Smooth muscle cell (in vitro differentiated cells): Measurements from ENCODE around the gene ATG4B. TPM values are rescaled to one million over a fixed set of nuclear protein-coding genes. Genes with fewer than 3 reads are reported as not detected.

ENCODE experiments used
- DNase-seq: peaks from one replicate; lab custom pipeline; 2025; ENCODE audit not compliant: unreplicated experiment; lab: John Stamatoyannopoulos, UW
- H2AFZ ChIP-seq: fragments of 200-600 bp; sonication (generic); 2 replicates; pipeline ENCODE4 v1.6.0; 2016; ENCODE audit warnings: antibody characterized with exemption, low read depth, mild to moderate bottlenecking
- H3F3A ChIP-seq: fragments of 200-600 bp; sonication (generic); 2 replicates; pipeline ENCODE4 v1.6.0; 2017; ENCODE audit warnings: antibody characterized with exemption, low read depth
- H3K27ac ChIP-seq: fragments of 200-600 bp; sonication (generic); 2 replicates; pipeline ENCODE4 v1.5.1; 2016; ENCODE audit warnings: low read depth, mild to moderate bottlenecking
- H3K27me3 ChIP-seq: fragments of 200-600 bp; sonication (generic); 2 replicates; pipeline ENCODE4 v1.6.1; 2016; ENCODE audit warnings: low read depth, mild to moderate bottlenecking
- H3K36me3 ChIP-seq: fragments of 200-600 bp; sonication (generic); 2 replicates; pipeline ENCODE4 v1.5.1; 2016; ENCODE audit warnings: low read depth
- H3K4me1 ChIP-seq: fragments of 200-600 bp; sonication (generic); 2 replicates; pipeline ENCODE4 v1.5.1; 2016; ENCODE audit warnings: low read depth
- H3K4me2 ChIP-seq: fragments of 200-600 bp; sonication (generic); 2 replicates; pipeline ENCODE4 v1.6.0; 2016; ENCODE audit warnings: mild to moderate bottlenecking
- H3K4me3 ChIP-seq: fragments of 200-600 bp; sonication (generic); 2 replicates; pipeline ENCODE4 v1.5.1; 2016; ENCODE audit warnings: mild to moderate bottlenecking
- H3K79me2 ChIP-seq: fragments of 200-600 bp; sonication (generic); 2 replicates; pipeline ENCODE4 v1.6.0; 2016; ENCODE audit warnings: low read depth, mild to moderate bottlenecking
- H3K9ac ChIP-seq: fragments of 200-600 bp; sonication (generic); 2 replicates; pipeline ENCODE4 v1.6.0; 2016; ENCODE audit warnings: low read depth
- H3K9me3 ChIP-seq: fragments of 200-600 bp; sonication (generic); replicated peaks from 2 replicates; pipeline ENCODE4 v1.5.1; 2016; ENCODE audit warnings: low read depth
- H4K20me1 ChIP-seq: fragments of 200-600 bp; sonication (generic); 2 replicates; pipeline ENCODE4 v1.6.0; 2016; ENCODE audit warnings: low read depth
- WGBS: methylation state at CpG from one replicate; pipeline ENCODE4 v1.1.7; 2016; ENCODE audit warnings: low lambda C conversion rate; 5-methylcytosine and 5-hydroxymethylcytosine counted together
- polyA plus RNA-seq: library from polyadenylated mRNA; unstranded; fragments of >200 nt; fragmentation: Nextera tagmentation; extraction: Ambion mirVana; gene quantifications from 2 replicates; pipeline ENCODE4 v1.2.1, GENCODE V29; 2016
- total RNA-seq: library from RNA; depleted of rRNA; stranded (reverse); fragments of >200 nt; gene quantifications from 2 replicates; pipeline ENCODE4 v1.2.3, GENCODE V29; 2014
- TF ChIP-seq, protein P1 (sequence below): fragments of 200-600 bp; sonication (generic); IDR thresholded peaks from 2 replicates; pipeline ENCODE4 v1.5.1; 2017; ENCODE audit warnings: borderline replicate concordance, mild to moderate bottlenecking, antibody characterized with exemption; ENCODE audit not compliant: insufficient read depth, poor library complexity, severe bottlenecking

Gene ATG4B
- total and polyA plus RNA-seq, 2 experiments from 2014 or later, result 70.3 to 91.3 TPM

DNA sequence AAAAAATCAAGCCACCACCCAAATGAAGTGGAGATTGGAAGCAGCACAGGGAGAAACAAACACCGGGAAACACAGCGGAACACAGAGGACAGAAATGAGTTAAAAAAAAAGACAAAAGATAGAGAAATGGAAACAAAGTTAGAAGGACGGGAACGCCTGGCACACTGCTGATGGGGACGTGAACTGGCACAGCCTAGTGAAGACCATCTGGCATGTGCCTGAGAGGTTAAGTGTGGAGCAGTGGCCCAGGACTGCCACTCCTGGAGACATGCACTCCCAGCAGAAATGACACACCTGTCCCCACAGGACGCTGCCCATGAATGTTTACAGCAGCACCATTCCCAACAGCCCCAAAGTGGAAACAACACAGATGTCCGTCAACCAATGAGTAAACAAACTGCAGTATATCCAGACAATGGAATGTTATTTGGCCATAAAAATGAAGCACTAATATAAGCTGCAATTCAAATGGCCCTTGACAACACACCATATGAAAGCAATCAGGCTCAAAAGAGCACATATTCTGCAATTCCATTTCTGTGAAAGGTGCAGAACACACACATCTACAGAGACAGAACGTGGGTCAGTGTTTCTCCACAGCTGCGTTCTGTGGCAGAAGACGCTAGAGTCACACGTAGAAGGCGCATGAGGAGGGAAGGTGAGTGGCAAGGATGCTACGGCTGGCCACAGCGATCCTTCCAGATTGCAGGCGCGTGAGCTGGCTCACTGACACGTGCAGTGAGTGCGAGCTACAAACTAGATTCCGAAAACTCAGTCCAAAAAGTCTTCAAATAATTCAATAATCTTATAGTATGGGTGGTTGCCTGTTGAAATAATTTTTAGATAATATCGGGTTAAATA is 25.1 kb upstream of the ATG4B start:
- WGBS, result 95% methylated on average over 20 of the region's 20 CpGs
- peaks cover 5% of the 10 kb centered on the region for H3K4me1 ChIP-seq
- H3K27me3 ChIP-seq, result no peaks in the 10 kb centered on the region
- no peaks in the 10 kb centered on the region for H3K36me3 ChIP-seq
- no peak overlapping the region for H3K4me2 ChIP-seq
- peaks cover 44% of the 10 kb centered on the region for H3K79me2 ChIP-seq
- DNase-seq, result no peak
- H3K4me3 ChIP-seq, result no peak overlapping the region
- TF ChIP-seq, protein P1, sequence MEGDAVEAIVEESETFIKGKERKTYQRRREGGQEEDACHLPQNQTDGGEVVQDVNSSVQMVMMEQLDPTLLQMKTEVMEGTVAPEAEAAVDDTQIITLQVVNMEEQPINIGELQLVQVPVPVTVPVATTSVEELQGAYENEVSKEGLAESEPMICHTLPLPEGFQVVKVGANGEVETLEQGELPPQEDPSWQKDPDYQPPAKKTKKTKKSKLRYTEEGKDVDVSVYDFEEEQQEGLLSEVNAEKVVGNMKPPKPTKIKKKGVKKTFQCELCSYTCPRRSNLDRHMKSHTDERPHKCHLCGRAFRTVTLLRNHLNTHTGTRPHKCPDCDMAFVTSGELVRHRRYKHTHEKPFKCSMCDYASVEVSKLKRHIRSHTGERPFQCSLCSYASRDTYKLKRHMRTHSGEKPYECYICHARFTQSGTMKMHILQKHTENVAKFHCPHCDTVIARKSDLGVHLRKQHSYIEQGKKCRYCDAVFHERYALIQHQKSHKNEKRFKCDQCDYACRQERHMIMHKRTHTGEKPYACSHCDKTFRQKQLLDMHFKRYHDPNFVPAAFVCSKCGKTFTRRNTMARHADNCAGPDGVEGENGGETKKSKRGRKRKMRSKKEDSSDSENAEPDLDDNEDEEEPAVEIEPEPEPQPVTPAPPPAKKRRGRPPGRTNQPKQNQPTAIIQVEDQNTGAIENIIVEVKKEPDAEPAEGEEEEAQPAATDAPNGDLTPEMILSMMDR, result no peak
- no peak overlapping the region for H3K27ac ChIP-seq
- H4K20me1 ChIP-seq, result peaks cover 25% of the 10 kb centered on the region
- H3F3A ChIP-seq, result peaks cover 5% of the 10 kb centered on the region
- H3K9me3 ChIP-seq, result no peaks in the 10 kb centered on the region
- H2AFZ ChIP-seq, result no peak overlapping the region
- no peak overlapping the region for H3K9ac ChIP-seq

DNA sequence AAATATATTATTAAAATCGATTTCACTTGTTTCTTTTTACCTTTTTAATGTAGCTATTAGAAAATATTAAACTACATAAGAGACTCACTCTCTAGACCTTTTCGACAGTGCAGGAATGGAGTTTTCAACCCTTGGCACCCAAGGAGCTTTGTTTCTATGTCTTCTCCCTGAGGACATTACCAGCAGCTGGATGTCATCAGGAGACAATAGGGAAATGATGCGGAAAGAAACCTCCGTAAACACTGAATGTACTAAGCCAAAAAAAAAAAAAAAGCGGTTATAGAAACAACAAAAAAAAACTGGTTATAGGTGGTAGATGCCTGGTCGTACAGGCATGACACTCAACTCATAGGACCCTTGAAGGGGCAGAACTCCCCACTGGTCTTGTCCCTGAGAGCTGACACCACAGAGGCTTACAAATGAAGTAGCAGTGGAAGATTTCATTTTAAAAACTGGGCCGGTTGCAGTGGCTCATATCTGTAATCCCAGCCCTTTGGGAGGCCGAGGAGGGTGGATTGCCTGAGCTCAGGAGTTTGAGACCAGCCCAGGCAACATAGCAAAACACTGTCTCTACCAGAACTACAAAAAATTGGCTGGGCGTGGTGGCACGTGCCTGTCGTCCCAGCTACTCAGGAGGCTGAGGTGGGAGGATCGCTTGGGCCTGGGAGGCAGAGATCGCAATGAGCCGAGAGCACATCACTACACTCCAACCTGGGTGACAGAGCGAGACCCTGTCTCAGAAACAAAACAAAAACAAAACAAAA is 24.3 kb upstream of the ATG4B start:
- Histone ChIP-seq H3K36me3 (no peaks in the 10 kb centered on the region), H3K4me3 (no peak overlapping the region), H3K9ac (no peak overlapping the region), H3K4me2 (no peak overlapping the region), H3K27me3 (no peaks in the 10 kb centered on the region), H3F3A (peaks cover 5% of the 10 kb centered on the region), H2AFZ (no peak overlapping the region), H3K9me3 (no peaks in the 10 kb centered on the region), H3K79me2 (peaks cover 48% of the 10 kb centered on the region), H3K4me1 (peaks cover 5% of the 10 kb centered on the region), H3K27ac (no peak overlapping the region), H4K20me1 (peaks cover 31% of the 10 kb centered on the region)
- no peak for DNase-seq
- 92% methylated on average over 15 of the region's 15 CpGs for WGBS
- TF ChIP-seq, protein P1, result no peak

DNA sequence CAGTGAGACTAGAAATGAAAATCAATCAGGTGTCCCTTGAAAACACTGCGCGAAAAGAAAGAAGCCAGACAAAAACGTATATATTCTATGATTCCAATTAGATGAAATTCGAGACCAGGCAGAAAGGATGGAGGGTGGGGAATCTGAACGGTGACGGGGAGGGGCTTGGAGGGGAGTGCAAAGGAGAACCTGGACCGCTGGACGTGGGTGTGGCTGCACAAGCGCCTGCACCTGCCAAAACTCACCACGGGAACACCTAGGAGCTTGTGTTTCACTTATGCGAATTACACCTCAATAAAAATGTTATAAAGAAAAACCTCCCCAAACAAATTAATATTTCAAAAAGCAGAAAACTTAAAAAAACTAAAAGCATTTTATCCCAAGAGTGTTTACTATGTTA is 22.5 kb upstream of the ATG4B start:
- no peak overlapping the region for H3K27ac ChIP-seq
- H3F3A ChIP-seq, result peaks cover 8% of the 10 kb centered on the region
- no peaks in the 10 kb centered on the region for H3K4me1 ChIP-seq
- no peak for DNase-seq
- peaks cover 30% of the 10 kb centered on the region for H4K20me1 ChIP-seq
- no peak overlapping the region for H3K4me2 ChIP-seq
- no peak overlapping the region for H2AFZ ChIP-seq
- H3K27me3 ChIP-seq, result no peaks in the 10 kb centered on the region
- H3K79me2 ChIP-seq, result peaks cover 51% of the 10 kb centered on the region
- H3K9me3 ChIP-seq, result no peaks in the 10 kb centered on the region
- H3K4me3 ChIP-seq, result no peak overlapping the region
- TF ChIP-seq, protein P1, result no peak
- 90% methylated on average over 11 of the region's 11 CpGs for WGBS
- no peak overlapping the region for H3K9ac ChIP-seq
- no peaks in the 10 kb centered on the region for H3K36me3 ChIP-seq
